ENCODE data around the gene MAD1L1.

GRCh38 chr7:1940863-1941262 lies 291.9 kb downstream of the MAD1L1 start:
- TF ChIP-seq POLR2AphosphoS5 (IDR thresholded peaks at IDR 0.05; ENCODE audit: low read depth, low read length) (no peak), POLR2A (IDR thresholded peaks at IDR 0.05; ENCODE audit: low read depth, low read length) (no peak)
